SU-DHL-6 (cell line): Measurements from ENCODE around the gene ST3GAL5.

ENCODE experiments used
- H2AFZ ChIP-seq: fragments of 200-600 bp; sonication (generic); 2 replicates; pipeline ENCODE4 v1.6.1; 2014; ENCODE audit warnings: low read depth, mild to moderate bottlenecking, moderate library complexity, mixed read lengths, antibody characterized with exemption, low read length; ENCODE audit not compliant: severe bottlenecking
- H3F3A ChIP-seq: fragments of 200-600 bp; shearing (Covaris generic); 2 replicates; pipeline ENCODE4 v1.6.0; 2016; ENCODE audit warnings: antibody characterized with exemption, mild to moderate bottlenecking; ENCODE audit not compliant: insufficient read depth
- H3K27ac ChIP-seq: fragments of 200-600 bp; sonication (generic); 2 replicates; pipeline ENCODE4 v1.5.1; 2016; ENCODE audit warnings: low read depth, mild to moderate bottlenecking, low read length, moderate library complexity, mixed read lengths
- H3K27me3 ChIP-seq: fragments of 200-600 bp; sonication (generic), shearing (Covaris generic); 2 replicates; pipeline ENCODE4 v1.6.0; 2014; ENCODE audit warnings: mild to moderate bottlenecking, low read length
- H3K36me3 ChIP-seq: fragments of 200-600 bp; sonication (generic); 2 replicates; pipeline ENCODE4 v1.6.1; 2014; ENCODE audit warnings: mild to moderate bottlenecking, low read length, mixed read lengths
- H3K4me2 ChIP-seq: fragments of 300-600, 200-600 bp; shearing (Covaris generic), sonication (generic); 2 replicates; pipeline ENCODE4 v1.6.0; 2014; ENCODE audit warnings: low read length, low read depth, mild to moderate bottlenecking; ENCODE audit not compliant: poor library complexity, severe bottlenecking
- H3K4me3 ChIP-seq: fragments of 200-600 bp; sonication (generic); 2 replicates; pipeline ENCODE4 v1.5.1; 2014; ENCODE audit warnings: antibody characterized with exemption, low read length, mild to moderate bottlenecking, mixed read lengths; ENCODE audit not compliant: insufficient read depth, poor library complexity, severe bottlenecking
- H3K79me2 ChIP-seq: fragments of 200-600 bp; sonication (generic); 2 replicates; pipeline ENCODE4 v1.6.1; 2014; ENCODE audit warnings: mild to moderate bottlenecking, low read length, moderate library complexity; ENCODE audit not compliant: insufficient read depth
- H3K9ac ChIP-seq: fragments of 200-600 bp; sonication (generic); 2 replicates; pipeline ENCODE4 v1.7.0; 2014; ENCODE audit warnings: mild to moderate bottlenecking, low read length
- H3K9me2 ChIP-seq: fragments of 200-600 bp; sonication (generic); replicated peaks from 2 replicates; pipeline ENCODE4 v1.6.1; 2014; ENCODE audit warnings: low read length; ENCODE audit not compliant: insufficient read depth
- H3K9me3 ChIP-seq: fragments of 200-600 bp; sonication (generic); 2 replicates; pipeline ENCODE4 v1.6.1; 2014; ENCODE audit warnings: low read length, mixed read lengths; ENCODE audit not compliant: insufficient read depth
- H4K20me1 ChIP-seq: fragments of 200-600 bp; sonication (generic); 2 replicates; pipeline ENCODE4 v1.6.1; 2014; ENCODE audit warnings: low read depth, mild to moderate bottlenecking, antibody characterized with exemption, low read length, moderate library complexity, mixed read lengths
- EZH2phosphoT487 ChIP-seq: fragments of 200-600 bp; sonication (generic), shearing (Covaris generic); conservative IDR thresholded peaks from 2 replicates; pipeline ENCODE4 v1.6.1; 2018; ENCODE audit warnings: mild to moderate bottlenecking, antibody characterized with exemption, low read length, moderate library complexity, mixed read lengths
- TF ChIP-seq, protein P1 (sequence below): fragments of 200-600 bp; sonication (generic); IDR thresholded peaks from one replicate; pipeline ENCODE4 v1.5.1; 2017; ENCODE audit warnings: antibody characterized with exemption, mild to moderate bottlenecking, low read length, moderate library complexity; ENCODE audit not compliant: insufficient read depth, poor library complexity, severe bottlenecking

Gene ST3GAL5

GRCh38 chr2:85861180-85861579 is 27.6 kb downstream of the ST3GAL5 start:
- no peak overlapping the region for H3K9ac ChIP-seq
- no peaks in the 10 kb centered on the region for H3K27me3 ChIP-seq
- H3K79me2 ChIP-seq = no peaks in the 10 kb centered on the region
- H2AFZ ChIP-seq = no peak overlapping the region
- no peaks in the 10 kb centered on the region for H3K9me3 ChIP-seq
- H3F3A ChIP-seq = 0 out of 2 replicates have a peak, but pooled peaks cover 3% of the 10 kb centered on the region
- no peak overlapping the region for H3K4me3 ChIP-seq
- no peaks in the 10 kb centered on the region for H4K20me1 ChIP-seq
- no peak for TF ChIP-seq EZH2phosphoT487
- TF ChIP-seq, protein P1, sequence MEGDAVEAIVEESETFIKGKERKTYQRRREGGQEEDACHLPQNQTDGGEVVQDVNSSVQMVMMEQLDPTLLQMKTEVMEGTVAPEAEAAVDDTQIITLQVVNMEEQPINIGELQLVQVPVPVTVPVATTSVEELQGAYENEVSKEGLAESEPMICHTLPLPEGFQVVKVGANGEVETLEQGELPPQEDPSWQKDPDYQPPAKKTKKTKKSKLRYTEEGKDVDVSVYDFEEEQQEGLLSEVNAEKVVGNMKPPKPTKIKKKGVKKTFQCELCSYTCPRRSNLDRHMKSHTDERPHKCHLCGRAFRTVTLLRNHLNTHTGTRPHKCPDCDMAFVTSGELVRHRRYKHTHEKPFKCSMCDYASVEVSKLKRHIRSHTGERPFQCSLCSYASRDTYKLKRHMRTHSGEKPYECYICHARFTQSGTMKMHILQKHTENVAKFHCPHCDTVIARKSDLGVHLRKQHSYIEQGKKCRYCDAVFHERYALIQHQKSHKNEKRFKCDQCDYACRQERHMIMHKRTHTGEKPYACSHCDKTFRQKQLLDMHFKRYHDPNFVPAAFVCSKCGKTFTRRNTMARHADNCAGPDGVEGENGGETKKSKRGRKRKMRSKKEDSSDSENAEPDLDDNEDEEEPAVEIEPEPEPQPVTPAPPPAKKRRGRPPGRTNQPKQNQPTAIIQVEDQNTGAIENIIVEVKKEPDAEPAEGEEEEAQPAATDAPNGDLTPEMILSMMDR = no peak
- no peaks in the 10 kb centered on the region for H3K36me3 ChIP-seq
- no peaks in the 10 kb centered on the region for H3K9me2 ChIP-seq
- H3K27ac ChIP-seq = no peak overlapping the region
- H3K4me2 ChIP-seq = no peak overlapping the region

DNA sequence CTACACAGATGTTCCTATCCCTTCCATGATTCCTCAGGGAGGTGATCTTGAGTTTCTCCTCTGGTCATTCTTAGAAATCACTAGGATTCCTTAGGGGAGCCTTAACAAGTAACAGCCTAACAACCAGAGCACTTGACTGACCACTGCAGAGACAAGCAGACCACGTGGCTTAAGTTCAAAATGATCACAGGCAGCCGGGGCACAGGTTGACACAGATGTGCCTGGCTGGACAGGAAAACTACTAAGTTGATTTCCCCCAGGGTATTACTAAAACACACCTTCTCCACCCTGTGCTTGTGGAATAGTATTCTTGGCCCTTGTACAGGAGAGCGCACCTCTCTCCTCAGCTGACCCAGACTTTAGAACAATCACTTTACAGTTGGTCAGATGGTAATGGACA is 29.9 kb downstream of the ST3GAL5 start:
- no peaks in the 10 kb centered on the region for H3K9me2 ChIP-seq
- H3K4me3 ChIP-seq = no peak overlapping the region
- no peak overlapping the region for H3K27ac ChIP-seq
- H3K36me3 ChIP-seq = no peaks in the 10 kb centered on the region
- no peak overlapping the region for H3K4me2 ChIP-seq
- TF ChIP-seq, protein P1 = no peak
- TF ChIP-seq EZH2phosphoT487 = no peak
- H2AFZ ChIP-seq = no peak overlapping the region
- H3K79me2 ChIP-seq = no peaks in the 10 kb centered on the region
- no peaks in the 10 kb centered on the region for H4K20me1 ChIP-seq
- H3K27me3 ChIP-seq = no peaks in the 10 kb centered on the region
- no peak overlapping the region for H3K9ac ChIP-seq
- no peaks in the 10 kb centered on the region for H3K9me3 ChIP-seq
- H3F3A ChIP-seq = 0 out of 2 replicates have a peak, but pooled peaks cover 3% of the 10 kb centered on the region

GRCh38 chr2:85854897-85855296 is 33.9 kb downstream of the ST3GAL5 start:
- H3K9me2 ChIP-seq = no peaks in the 10 kb centered on the region
- H3F3A ChIP-seq = no peaks in the 10 kb centered on the region
- H4K20me1 ChIP-seq = no peaks in the 10 kb centered on the region
- H3K27me3 ChIP-seq = no peaks in the 10 kb centered on the region
- H3K9me3 ChIP-seq = no peaks in the 10 kb centered on the region
- no peak overlapping the region for H3K27ac ChIP-seq
- H2AFZ ChIP-seq = no peak overlapping the region
- H3K9ac ChIP-seq = no peak overlapping the region
- H3K79me2 ChIP-seq = no peaks in the 10 kb centered on the region
- H3K4me3 ChIP-seq = no peak overlapping the region
- TF ChIP-seq, protein P1 = no peak
- no peak for TF ChIP-seq EZH2phosphoT487
- H3K4me2 ChIP-seq = no peak overlapping the region
- no peaks in the 10 kb centered on the region for H3K36me3 ChIP-seq
